Measurements from ENCODE around the gene UBXN2A.

The UBXN2A gene

GRCh38 chr2:23903034-23903433 is 37.2 kb upstream of the UBXN2A start:
- H2AFZ ChIP-seq, result no peak overlapping the region
- no peak overlapping the region for H3K4me2 ChIP-seq (ENCODE audit: low read length)
- no peak overlapping the region for H3K9ac ChIP-seq
- H3K4me1 ChIP-seq, result peaks cover 4% of the 10 kb centered on the region
- H3K27me3 ChIP-seq (ENCODE audit: control insufficient read depth, insufficient read depth, low read length), result no peaks in the 10 kb centered on the region
- no peaks in the 10 kb centered on the region for H3K9me3 ChIP-seq (ENCODE audit: control insufficient read depth, low read length)
- no peak for TF ChIP-seq CTCF (IDR thresholded peaks at IDR 0.05)
- H3K79me2 ChIP-seq, result peaks cover 33% of the 10 kb centered on the region
- H3K36me3 ChIP-seq (ENCODE audit: control insufficient read depth, insufficient read depth, low read length), result no peaks in the 10 kb centered on the region
- H3K27ac ChIP-seq, result no peak overlapping the region
- H3K4me3 ChIP-seq (ENCODE audit: low read depth, low read length), result no peak overlapping the region

- Histone ChIP-seq H3K4me3 (ENCODE audit: low read depth, low read length) (no peak overlapping the region), H3K36me3 (ENCODE audit: control insufficient read depth, insufficient read depth, low read length) (no peaks in the 10 kb centered on the region), H3K27me3 (ENCODE audit: control insufficient read depth, insufficient read depth, low read length) (no peaks in the 10 kb centered on the region), H2AFZ (no peak overlapping the region), H3K4me2 (ENCODE audit: low read length) (no peak overlapping the region), H3K27ac (no peak overlapping the region), H3K9me3 (ENCODE audit: control insufficient read depth, low read length) (no peaks in the 10 kb centered on the region), H3K79me2 (peaks cover 26% of the 10 kb centered on the region), H3K9ac (no peak overlapping the region), H3K4me1 (peaks cover 4% of the 10 kb centered on the region)
- TF ChIP-seq CTCF (IDR thresholded peaks at IDR 0.05), result no peak
Measured at GRCh38 chr2:23904215-23904614, 36.0 kb upstream of the UBXN2A start.

- Histone ChIP-seq H3K36me3 (ENCODE audit: control insufficient read depth, insufficient read depth, low read length) (no peaks in the 10 kb centered on the region), H3K9ac (no peak overlapping the region), H3K4me3 (ENCODE audit: low read depth, low read length) (no peak overlapping the region), H3K27me3 (ENCODE audit: control insufficient read depth, insufficient read depth, low read length) (no peaks in the 10 kb centered on the region), H3K79me2 (peaks cover 24% of the 10 kb centered on the region), H3K4me2 (ENCODE audit: low read length) (no peak overlapping the region), H3K27ac (no peak overlapping the region), H2AFZ (no peak overlapping the region), H3K9me3 (ENCODE audit: control insufficient read depth, low read length) (no peaks in the 10 kb centered on the region), H3K4me1 (peaks cover 4% of the 10 kb centered on the region)
- no peak for TF ChIP-seq CTCF (IDR thresholded peaks at IDR 0.05)
Measured at GRCh38 chr2:23904692-23905091, 35.6 kb upstream of the UBXN2A start.

- Histone ChIP-seq H3K27me3 (ENCODE audit: control insufficient read depth, insufficient read depth, low read length) (no peaks in the 10 kb centered on the region), H3K9me3 (ENCODE audit: control insufficient read depth, low read length) (no peaks in the 10 kb centered on the region), H3K36me3 (ENCODE audit: control insufficient read depth, insufficient read depth, low read length) (no peaks in the 10 kb centered on the region), H3K9ac (no peak overlapping the region), H3K4me2 (ENCODE audit: low read length) (no peak overlapping the region), H3K27ac (no peak overlapping the region), H3K4me1 (peaks cover 4% of the 10 kb centered on the region), H3K79me2 (peaks cover 27% of the 10 kb centered on the region), H2AFZ (no peak overlapping the region), H3K4me3 (ENCODE audit: low read depth, low read length) (no peak overlapping the region)
- no peak for TF ChIP-seq CTCF (IDR thresholded peaks at IDR 0.05)
Measured at GRCh38 chr2:23905155-23905554, 35.1 kb upstream of the UBXN2A start.

- H3K4me2 ChIP-seq (ENCODE audit: low read length), result no peak overlapping the region
- no peaks in the 10 kb centered on the region for H3K9me3 ChIP-seq (ENCODE audit: control insufficient read depth, low read length)
- H3K4me3 ChIP-seq (ENCODE audit: low read depth, low read length), result no peak overlapping the region
- H3K79me2 ChIP-seq, result peaks cover 33% of the 10 kb centered on the region
- H3K9ac ChIP-seq, result no peak overlapping the region
- peaks cover 4% of the 10 kb centered on the region for H3K4me1 ChIP-seq
- H2AFZ ChIP-seq, result no peak overlapping the region
- H3K27me3 ChIP-seq (ENCODE audit: control insufficient read depth, insufficient read depth, low read length), result no peaks in the 10 kb centered on the region
- H3K36me3 ChIP-seq (ENCODE audit: control insufficient read depth, insufficient read depth, low read length), result no peaks in the 10 kb centered on the region
- H3K27ac ChIP-seq, result no peak overlapping the region
- no peak for TF ChIP-seq CTCF (IDR thresholded peaks at IDR 0.05)
Measured at GRCh38 chr2:23912054-23912453, 28.2 kb upstream of the UBXN2A start.

All from parathyroid adenoma (tissue), 2 donors.